PC-3 (cell line): ENCODE data around the gene SPATA17.

ENCODE experiments used
- EZH2 ChIP-seq: fragments of 300-600 bp; sonication (generic); IDR thresholded peaks from one replicate; pipeline ENCODE4 v1.6.1; 2017; ENCODE audit warnings: antibody characterized with exemption, mild to moderate bottlenecking, low read length; ENCODE audit not compliant: unreplicated experiment
- TF ChIP-seq, protein P1 (sequence below): fragments of 300-600 bp; sonication (generic); conservative IDR thresholded peaks from 2 replicates; pipeline ENCODE4 v1.5.1; 2017; ENCODE audit warnings: antibody characterized with exemption, low read depth, mild to moderate bottlenecking, low read length

DNA sequence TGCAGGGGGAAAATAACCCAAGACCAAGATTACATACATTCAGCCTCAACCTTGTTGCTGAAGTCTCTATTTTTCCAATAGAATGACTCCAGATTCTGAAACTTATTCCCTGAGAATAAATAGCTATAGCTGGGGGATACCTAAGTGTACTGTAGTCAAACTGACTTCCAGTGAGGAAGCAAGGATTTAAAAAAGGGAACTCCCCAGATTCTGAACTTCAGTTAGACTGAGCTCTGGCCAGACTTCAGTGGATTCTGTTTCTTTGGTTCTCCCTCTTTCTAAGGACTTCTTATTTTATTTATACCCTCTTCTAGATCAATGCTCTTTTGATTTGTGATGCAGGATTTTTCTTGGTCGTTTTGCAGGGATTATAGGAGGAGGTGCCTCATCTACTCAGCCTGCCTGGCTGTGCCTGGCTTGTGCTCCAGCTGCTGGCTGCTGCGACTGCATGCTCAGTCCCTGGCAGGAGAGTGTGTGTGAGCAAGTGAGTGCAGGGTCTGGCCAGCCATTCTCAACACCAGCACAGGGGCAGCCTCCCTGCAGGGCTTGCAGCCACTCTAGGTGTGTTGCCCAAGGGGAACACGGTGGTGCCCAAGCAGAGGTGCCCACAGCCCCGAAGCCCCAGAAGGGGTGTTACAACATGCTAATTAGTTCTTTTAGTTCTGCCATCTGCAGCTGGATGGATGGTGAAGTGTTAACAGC lies 43.0 kb downstream of the SPATA17 start:
- TF ChIP-seq, protein P1, sequence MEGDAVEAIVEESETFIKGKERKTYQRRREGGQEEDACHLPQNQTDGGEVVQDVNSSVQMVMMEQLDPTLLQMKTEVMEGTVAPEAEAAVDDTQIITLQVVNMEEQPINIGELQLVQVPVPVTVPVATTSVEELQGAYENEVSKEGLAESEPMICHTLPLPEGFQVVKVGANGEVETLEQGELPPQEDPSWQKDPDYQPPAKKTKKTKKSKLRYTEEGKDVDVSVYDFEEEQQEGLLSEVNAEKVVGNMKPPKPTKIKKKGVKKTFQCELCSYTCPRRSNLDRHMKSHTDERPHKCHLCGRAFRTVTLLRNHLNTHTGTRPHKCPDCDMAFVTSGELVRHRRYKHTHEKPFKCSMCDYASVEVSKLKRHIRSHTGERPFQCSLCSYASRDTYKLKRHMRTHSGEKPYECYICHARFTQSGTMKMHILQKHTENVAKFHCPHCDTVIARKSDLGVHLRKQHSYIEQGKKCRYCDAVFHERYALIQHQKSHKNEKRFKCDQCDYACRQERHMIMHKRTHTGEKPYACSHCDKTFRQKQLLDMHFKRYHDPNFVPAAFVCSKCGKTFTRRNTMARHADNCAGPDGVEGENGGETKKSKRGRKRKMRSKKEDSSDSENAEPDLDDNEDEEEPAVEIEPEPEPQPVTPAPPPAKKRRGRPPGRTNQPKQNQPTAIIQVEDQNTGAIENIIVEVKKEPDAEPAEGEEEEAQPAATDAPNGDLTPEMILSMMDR, result no peak
- no peak for TF ChIP-seq EZH2
